ENCODE results near the gene NTSR1. TPM values are rescaled to one million over a fixed set of nuclear protein-coding genes. Genes with fewer than 3 reads are reported as not detected.
A peak's percentile ranks its signal among the peaks of the same experiment; 100 is the strongest.

NTSR1 gene
- total and polyA plus RNA-seq, 2 of the 13 experiments (the other 11 are each of a cell fraction or from before 2014, with no cell fraction given), result 0.09 to 0.12 TPM

- peak; percentile 97 for TF ChIP-seq HNF1B (CRISPR knock-in tag; IDR thresholded peaks at IDR 0.05)
- TF ChIP-seq RBM22 (optimal IDR thresholded peaks at IDR 0.05; ENCODE audit: low read length), result peak; percentile 86
- TF ChIP-seq ELK4 (CRISPR knock-in tag; IDR thresholded peaks at IDR 0.05; ENCODE audit: borderline replicate concordance), result no peak
- no peak for TF ChIP-seq ZNF282 (IDR thresholded peaks at IDR 0.05; ENCODE audit: partially characterized antibody)
- TF ChIP-seq ELF3 (CRISPR knock-in tag; IDR thresholded peaks at IDR 0.05), result peak; percentile 99
- 0 out of 2 replicates have a peak, but pooled peaks have one; percentile 38 for TF ChIP-seq ZFP36L2 (CRISPR knock-in tag; IDR thresholded peaks at IDR 0.05)
- TF ChIP-seq ZNF777 (CRISPR knock-in tag; IDR thresholded peaks at IDR 0.05), result peak; percentile 62; the same call in 1 of the 2 replicates
- no peak; the same call in 1 of the 2 replicates for TF ChIP-seq MYNN (CRISPR knock-in tag; IDR thresholded peaks at IDR 0.05; ENCODE audit: low read depth)
- TF ChIP-seq MXD4 (CRISPR knock-in tag; IDR thresholded peaks at IDR 0.05), result peak; percentile 85
- no peak for TF ChIP-seq ZSCAN30 (CRISPR knock-in tag; IDR thresholded peaks at IDR 0.05)
- TF ChIP-seq ZBTB43 (CRISPR knock-in tag; conservative IDR thresholded peaks at IDR 0.05), result peak; percentile 98
- TF ChIP-seq SNAPC4 (CRISPR knock-in tag; IDR thresholded peaks at IDR 0.05), result 0 out of 2 replicates have a peak, but pooled peaks have one; percentile 49
- peak; percentile 56 to 87; a peak in 3 of 4 replicates for TF ChIP-seq EP300 (IDR thresholded peaks at IDR 0.05; ENCODE audit: low read depth in 2 of 2, low read length in 2 of 2)
- TF ChIP-seq EP300 (CRISPR knock-in tag; IDR thresholded peaks at IDR 0.05; ENCODE audit: borderline replicate concordance), result peak; percentile 96
- TF ChIP-seq FOXA1 (IDR thresholded peaks at IDR 0.05), result no peak
- peak; percentile 72; the same call in 1 of the 2 replicates for TF ChIP-seq FOXA1 (CRISPR knock-in tag; IDR thresholded peaks at IDR 0.05)
- 0 out of 2 replicates have a peak, but pooled peaks have one; percentile 15 for TF ChIP-seq ZBTB3 (CRISPR knock-in tag; IDR thresholded peaks at IDR 0.05; ENCODE audit: borderline replicate concordance, low read depth)
- TF ChIP-seq ZSCAN22 (CRISPR knock-in tag; IDR thresholded peaks at IDR 0.05), result peak; percentile 80; the same call in 1 of the 2 replicates
- TF ChIP-seq TBP (CRISPR knock-in tag; IDR thresholded peaks at IDR 0.05), result no peak
Measured at GRCh38 chr20:62666736-62667529, 41.7 kb upstream of the NTSR1 start (continued).
